A549 (cell line): ENCODE results near the gene SLC22A24.

Source experiments
- CTCF ChIP-seq: fragments of >200 bp; sonication (Bioruptor Twin); formaldehyde crosslinking; IDR thresholded peaks from 3 replicates; pipeline ENCODE4 v1.5.1; 2016
- POLR2A ChIP-seq: IDR thresholded peaks from 2 replicates; pipeline ENCODE4 v1.6.1; 2012; ENCODE audit warnings: mild to moderate bottlenecking, low read length
- TF ChIP-seq, protein P1 (sequence below): IDR thresholded peaks from 2 replicates; pipeline ENCODE4 v1.6.1; 2012

- TF ChIP-seq POLR2A, result no peak
- TF ChIP-seq, protein P1, sequence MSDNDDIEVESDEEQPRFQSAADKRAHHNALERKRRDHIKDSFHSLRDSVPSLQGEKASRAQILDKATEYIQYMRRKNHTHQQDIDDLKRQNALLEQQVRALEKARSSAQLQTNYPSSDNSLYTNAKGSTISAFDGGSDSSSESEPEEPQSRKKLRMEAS, result no peak
- no peak for TF ChIP-seq CTCF
These were observed 44.5 kb downstream of the SLC22A24 start for GRCh38 chr11:63099555-63099954.
